Bladder microvascular endothelial cell (primary cell): ENCODE data around the gene NUDT14. TPM values are rescaled to one million over a fixed set of nuclear protein-coding genes. Genes with fewer than 3 reads are reported as not detected.

Experiments used
- total RNA-seq: library from RNA; depleted of rRNA; stranded (reverse); fragments of >200 nt; gene quantifications from 2 replicates; pipeline ENCODE4 v1.2.3, GENCODE V29; 2014

NUDT14 gene
- 61.8 and 63.4 TPM in 2 replicates for total RNA-seq

GRCh38 chr14:105180592-105181548, at the start of gene NUDT14:
Gene NUDT14 (minus strand): TSS chr14:105181312. CDS start chr14:105181209, 103 bp downstream.

GRCh38 chr14:105168496-105168978, 12.6 kb downstream of the NUDT14 start, which contains the start of gene JAG2:
Gene JAG2 (minus strand): TSS chr14:105168776. CDS start chr14:105168420, 356 bp downstream.

Other genes starting within 250 kb of the NUDT14 start
- 23.2 and 35.3 TPM in 2 replicates for gene AHNAK2, start 202.9 kb downstream of the NUDT14 start, total RNA-seq
- 3.2 and 3.3 TPM in 2 replicates for gene CLBA1, start 195.5 kb downstream of the NUDT14 start, total RNA-seq
- 31.0 and 38.5 TPM in 2 replicates for gene CDCA4, start 160.2 kb downstream of the NUDT14 start, total RNA-seq
- under 0.01 TPM in 2 replicates for gene GPR132, start 115.9 kb downstream of the NUDT14 start, total RNA-seq
- 65.9 and 197 TPM in 2 replicates for gene JAG2, start 12.5 kb downstream of the NUDT14 start, total RNA-seq
- 51.5 and 56.8 TPM in 2 replicates for gene BTBD6, start 67.2 kb upstream of the NUDT14 start, total RNA-seq
- 31.1 and 51.7 TPM in 2 replicates for gene BRF1, start 119.7 kb upstream of the NUDT14 start, total RNA-seq
- 37.9 and 78.4 TPM in 2 replicates for gene PACS2, start 133.4 kb upstream of the NUDT14 start, total RNA-seq
- under 0.01 and 0.06 TPM in 2 replicates for gene TEX22, start 217.2 kb upstream of the NUDT14 start, total RNA-seq
- 32.5 and 62.4 TPM in 2 replicates for gene MTA1, start 238.5 kb upstream of the NUDT14 start, total RNA-seq